T-helper 17 cell (primary cell): ENCODE results near the gene GPR161. TPM values are rescaled to one million over a fixed set of nuclear protein-coding genes. Genes with fewer than 3 reads are reported as not detected.
A peak's percentile ranks its signal among the peaks of the same experiment; 100 is the strongest.

Experiments used
- ATAC-seq: fragments of 150-1000 bp; cut with Tn5 transposase; 2 replicates; pipeline ENCODE4 v1.10.0; 2021; ENCODE audit warnings: mild to moderate bottlenecking, moderate library complexity
- DNase-seq, 3 donors: peaks; one replicate each; pipeline versions ENCODE4 v3.0.0 to v3.0.0-alpha.2; 2020 to 2021
- H3K9me3 ChIP-seq: one replicate; pipeline ENCODE4 v1.7.0; 2013; ENCODE audit warnings: low read length, mild to moderate bottlenecking; ENCODE audit not compliant: control insufficient read depth, poor library complexity, severe bottlenecking
- H3K27ac Mint-ChIP-seq: one replicate; pipeline ENCODE4 v1.8.0; 2022; ENCODE audit warnings: mild to moderate bottlenecking, moderate library complexity, mixed read lengths
- H3K27me3 Mint-ChIP-seq: one replicate; pipeline ENCODE4 v1.8.0; 2022; ENCODE audit warnings: mixed read lengths
- H3K36me3 Mint-ChIP-seq: one replicate; pipeline ENCODE4 v1.8.0; 2022; ENCODE audit warnings: low read depth, mixed read lengths
- H3K4me1 Mint-ChIP-seq: one replicate; pipeline ENCODE4 v1.8.0; 2022; ENCODE audit warnings: mild to moderate bottlenecking, mixed read lengths
- H3K4me3 Mint-ChIP-seq: one replicate; pipeline ENCODE4 v1.8.0; 2022; ENCODE audit warnings: mild to moderate bottlenecking, moderate library complexity, mixed read lengths
- total RNA-seq, 4 donors: library from RNA in 2 of 4; stranded (reverse) in 2 of 4; gene quantifications; one replicate each; pipeline ENCODE4 v1.2.3 and lab custom pipeline; 2022 to 2026

GPR161 gene
- total RNA-seq, 2 donors from 2014 or later, result 0.02 to 0.13 TPM

DNA sequence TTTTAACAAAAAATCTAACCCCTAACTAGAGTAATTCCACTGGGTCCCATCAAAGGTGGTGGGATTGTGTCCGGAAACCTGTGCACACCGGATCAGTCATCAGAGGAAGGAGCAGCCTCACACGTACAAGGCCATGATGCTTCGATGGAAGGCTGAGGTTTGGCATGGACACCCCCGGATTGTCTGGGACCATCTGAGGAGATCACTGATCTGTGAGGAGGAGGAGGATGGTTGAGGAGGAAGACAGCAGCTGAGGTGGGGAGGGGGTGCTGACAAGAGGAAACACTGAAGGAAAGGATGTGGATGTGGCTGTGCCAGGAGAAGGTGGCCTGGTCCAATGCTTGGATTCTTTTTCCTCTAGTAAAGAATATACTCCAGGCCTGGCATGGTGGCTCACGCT, 41.3 kb downstream of the GPR161 start:
- ATAC-seq, result no peak
- Mint-ChIP-seq H3K4me1 (no peaks in the 10 kb centered on the region), H3K4me3 (no peak overlapping the region), H3K27ac (no peak overlapping the region), H3K36me3 (peaks cover 2% of the 10 kb centered on the region), H3K27me3 (peaks cover 25% of the 10 kb centered on the region)
- no peak for DNase-seq
- H3K9me3 ChIP-seq, result no peaks in the 10 kb centered on the region

DNA sequence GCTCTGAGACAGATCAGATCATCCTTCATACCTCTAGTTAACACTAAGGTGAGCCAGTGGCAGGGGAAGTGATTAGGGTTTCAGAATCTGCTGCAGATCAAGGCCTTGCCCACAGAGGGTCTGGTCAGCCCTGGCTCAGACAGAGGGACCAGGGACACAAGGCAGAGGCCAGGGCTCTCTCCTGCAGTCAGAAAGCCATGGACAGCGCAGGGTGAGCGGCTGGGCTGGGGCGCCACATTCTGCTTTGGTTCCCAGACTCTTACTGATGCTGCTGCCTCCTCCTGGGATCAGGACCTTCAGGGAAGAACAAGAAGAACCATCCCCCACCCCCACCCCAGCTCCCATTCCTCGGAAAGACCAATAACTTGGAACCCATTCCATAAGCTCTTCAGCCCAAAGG, 43.1 kb downstream of the GPR161 start:
- Mint-ChIP-seq H3K4me1 (no peaks in the 10 kb centered on the region), H3K36me3 (peaks cover 2% of the 10 kb centered on the region), H3K27me3 (peaks cover 25% of the 10 kb centered on the region), H3K27ac (no peak overlapping the region), H3K4me3 (peak overlapping the region; percentile 31)
- H3K9me3 ChIP-seq, result no peaks in the 10 kb centered on the region
- DNase-seq (no peak), ATAC-seq (no peak)

DNA sequence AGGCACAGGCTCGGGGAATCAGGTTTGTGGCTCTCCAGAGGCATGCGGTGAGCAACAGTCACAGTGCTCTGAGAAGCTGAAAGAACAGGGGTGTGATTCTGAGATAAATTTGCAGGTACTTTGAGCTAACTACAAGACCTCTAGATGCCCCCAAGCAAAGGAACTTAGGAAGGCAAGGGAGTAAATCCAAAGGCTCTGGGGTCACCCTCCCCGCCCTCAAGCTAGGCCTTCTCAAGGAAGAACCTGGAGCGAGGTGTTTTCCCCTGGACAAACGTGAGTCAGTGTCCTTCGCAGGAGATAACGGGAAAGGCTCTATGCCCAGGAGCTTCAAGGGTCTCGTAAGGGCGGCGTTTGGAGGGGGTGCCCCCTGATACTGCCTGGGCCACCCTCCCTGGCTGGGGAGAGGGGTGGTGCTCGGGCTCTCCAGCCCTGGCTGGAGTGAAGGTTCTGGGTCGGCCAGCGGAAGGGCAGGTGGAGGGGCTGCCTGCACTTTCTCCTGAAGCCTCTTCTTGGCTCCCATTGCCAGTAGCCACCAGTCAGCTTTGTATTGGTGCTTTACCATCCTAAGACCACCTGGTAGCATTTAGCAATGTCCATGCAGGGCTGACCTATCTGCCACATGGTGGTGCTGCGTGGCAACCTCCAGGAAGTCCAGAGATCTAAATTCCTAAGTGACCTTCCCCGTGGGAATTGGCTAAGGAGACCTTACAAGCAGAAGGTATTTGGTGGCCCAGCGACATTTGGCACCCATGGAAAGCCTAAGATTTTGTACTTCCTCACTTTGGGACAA, 44.0 kb downstream of the GPR161 start:
- H3K9me3 ChIP-seq, result no peaks in the 10 kb centered on the region
- H3K36me3 Mint-ChIP-seq, result peaks cover 4% of the 10 kb centered on the region
- no peak for DNase-seq
- H3K4me3 Mint-ChIP-seq, result no peak overlapping the region
- no peak overlapping the region for H3K27ac Mint-ChIP-seq
- H3K27me3 Mint-ChIP-seq, result peaks cover 30% of the 10 kb centered on the region
- peaks cover 2% of the 10 kb centered on the region for H3K4me1 Mint-ChIP-seq
- ATAC-seq, result no peak

DNA sequence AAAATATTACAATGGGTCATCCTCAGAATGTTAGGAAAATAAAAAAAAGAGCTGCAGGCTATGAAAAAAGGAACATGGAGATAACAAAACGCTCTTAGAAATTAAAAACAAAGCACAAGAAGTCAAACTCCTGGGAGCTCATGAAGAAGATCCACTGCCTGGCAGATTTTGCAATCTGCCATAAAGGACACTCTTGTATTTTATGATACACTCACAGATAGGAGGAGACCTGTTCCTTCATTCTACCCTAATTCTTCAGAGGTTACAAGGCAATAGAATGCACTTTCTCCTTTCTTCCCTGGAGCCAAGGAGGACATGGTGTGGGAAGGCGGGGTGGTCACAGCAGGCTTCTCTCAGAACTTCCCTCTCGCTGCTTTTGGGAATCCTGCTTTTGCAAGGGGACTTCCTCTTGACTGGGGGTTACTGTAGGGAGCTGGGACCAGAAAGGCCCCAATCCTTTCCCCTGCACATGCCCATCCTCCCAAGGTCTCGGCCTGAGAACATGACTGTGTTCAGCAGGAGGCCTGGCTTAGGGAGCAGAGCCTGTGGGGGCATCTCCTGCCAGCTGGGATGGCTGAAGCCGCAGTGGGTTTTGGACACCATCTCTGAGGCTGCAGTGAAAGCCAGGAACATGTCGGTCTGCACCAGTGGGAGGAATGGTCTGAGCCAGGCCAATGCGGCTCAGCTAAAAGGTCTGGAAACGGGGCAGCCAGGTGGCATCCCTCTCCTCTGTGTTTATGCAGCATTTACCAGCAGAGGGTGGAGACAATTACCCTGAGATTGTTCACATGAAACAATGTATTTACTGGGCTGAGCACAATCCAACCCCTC, 44.8 kb downstream of the GPR161 start:
- H3K4me1 Mint-ChIP-seq, result peaks cover 2% of the 10 kb centered on the region
- H3K4me3 Mint-ChIP-seq, result no peak overlapping the region
- H3K36me3 Mint-ChIP-seq, result peaks cover 5% of the 10 kb centered on the region
- ATAC-seq (no peak), DNase-seq (no peak)
- no peaks in the 10 kb centered on the region for H3K9me3 ChIP-seq
- H3K27me3 Mint-ChIP-seq, result peaks cover 34% of the 10 kb centered on the region
- H3K27ac Mint-ChIP-seq, result no peak overlapping the region

DNA sequence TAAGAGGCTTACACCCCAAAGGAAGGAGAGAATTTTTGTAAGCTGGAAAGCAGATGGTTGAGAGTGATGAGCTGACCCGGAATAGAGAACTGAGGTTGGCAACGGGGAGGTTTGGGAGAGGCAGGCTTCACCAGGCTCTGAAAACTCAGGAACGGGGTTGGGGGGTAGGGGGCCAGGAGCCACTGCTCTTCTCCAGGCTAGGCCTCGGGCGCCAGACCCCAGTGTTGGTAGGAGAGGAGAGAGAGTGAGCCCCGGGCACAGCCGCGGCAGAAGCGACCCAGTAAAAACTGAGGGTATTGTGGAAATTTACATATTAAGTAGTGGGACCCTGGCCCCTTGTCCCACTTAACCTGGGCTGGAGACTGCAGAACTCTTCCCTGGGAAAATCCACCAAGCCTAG, 45.7 kb downstream of the GPR161 start:
- Mint-ChIP-seq H3K36me3 (peaks cover 5% of the 10 kb centered on the region), H3K4me1 (peaks cover 2% of the 10 kb centered on the region), H3K27me3 (peaks cover 34% of the 10 kb centered on the region), H3K27ac (no peak overlapping the region), H3K4me3 (no peak overlapping the region)
- no peaks in the 10 kb centered on the region for H3K9me3 ChIP-seq
- ATAC-seq (no peak), DNase-seq (no peak)

DNA sequence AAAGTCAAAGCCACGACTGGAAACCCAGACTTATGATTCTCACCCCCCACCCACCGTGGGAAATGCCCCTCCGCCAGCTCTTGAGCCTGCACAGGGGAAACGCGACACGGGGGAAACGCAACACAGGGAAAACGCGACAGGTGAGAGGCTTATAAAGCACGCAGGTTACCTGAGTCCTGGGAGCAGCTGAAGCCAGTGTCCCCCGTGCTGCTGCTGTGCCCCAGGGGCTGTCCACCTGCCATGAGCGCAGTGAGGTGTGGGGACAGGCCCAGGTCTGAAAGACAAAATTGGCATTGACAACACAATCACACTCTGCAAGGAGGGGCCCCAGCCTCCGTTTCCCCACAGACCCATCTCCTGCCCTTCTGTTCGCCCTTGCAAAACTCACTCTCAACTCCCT, 46.3 kb downstream of the GPR161 start:
- DNase-seq (no peak), ATAC-seq (no peak)
- Mint-ChIP-seq H3K27ac (no peak overlapping the region), H3K4me3 (no peak overlapping the region), H3K36me3 (peaks cover 5% of the 10 kb centered on the region), H3K27me3 (peaks cover 34% of the 10 kb centered on the region), H3K4me1 (peaks cover 2% of the 10 kb centered on the region)
- H3K9me3 ChIP-seq, result no peaks in the 10 kb centered on the region

DNA sequence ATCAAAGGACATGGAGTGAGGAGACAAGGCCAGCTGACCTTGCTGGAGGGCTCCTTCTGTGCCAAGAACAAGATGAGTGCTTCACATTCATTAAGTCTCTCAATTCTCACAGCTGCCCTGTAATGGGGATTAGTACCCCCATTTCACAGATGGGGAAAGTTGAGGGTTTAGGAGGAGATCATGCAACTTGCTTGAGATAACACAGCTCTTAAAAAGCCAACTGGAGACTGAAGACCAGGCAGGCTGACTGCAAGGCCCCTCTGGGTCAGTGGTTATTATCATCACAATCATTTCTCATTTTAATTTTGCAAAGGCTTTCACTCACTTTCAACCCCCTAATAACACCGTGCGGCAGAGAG, 46.8 kb downstream of the GPR161 start:
- DNase-seq, result no peak
- peaks cover 32% of the 10 kb centered on the region for H3K27me3 Mint-ChIP-seq
- no peak overlapping the region for H3K4me3 Mint-ChIP-seq
- H3K27ac Mint-ChIP-seq, result no peak overlapping the region
- peaks cover 2% of the 10 kb centered on the region for H3K4me1 Mint-ChIP-seq
- H3K36me3 Mint-ChIP-seq, result peaks cover 5% of the 10 kb centered on the region
- H3K9me3 ChIP-seq, result no peaks in the 10 kb centered on the region
- ATAC-seq, result no peak

DNA sequence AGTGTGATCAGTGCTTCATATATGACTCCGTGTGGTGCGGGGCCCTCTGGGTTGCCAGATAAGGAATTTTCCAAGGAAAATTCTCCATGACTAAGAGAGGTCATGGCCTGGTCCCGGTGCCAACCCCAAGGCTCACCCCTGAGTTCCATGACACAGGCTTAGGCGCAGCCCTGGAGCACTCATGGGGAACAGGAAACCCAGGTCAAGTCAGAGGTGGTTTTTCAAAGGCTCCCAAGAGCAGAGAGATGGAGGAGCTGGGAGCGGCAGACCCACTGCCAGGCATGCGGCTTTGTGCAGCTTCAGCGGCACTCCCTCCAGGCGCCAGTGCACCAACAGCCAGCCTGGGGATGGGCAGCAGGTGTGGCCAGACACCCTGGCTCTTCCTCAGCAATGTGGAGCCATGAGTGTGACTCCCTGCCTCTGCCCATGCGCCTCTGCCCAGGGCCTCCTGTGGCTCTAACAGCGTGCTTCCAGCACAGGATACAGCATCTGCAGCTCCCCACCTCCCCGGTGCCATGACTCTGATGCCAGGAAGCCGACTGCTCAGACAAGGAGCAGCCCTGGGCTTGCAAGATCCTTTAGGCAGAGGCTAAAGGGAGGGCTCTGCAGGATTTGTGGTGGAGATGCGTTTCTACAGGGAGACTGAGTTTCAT, 47.3 kb downstream of the GPR161 start:
- no peak overlapping the region for H3K4me3 Mint-ChIP-seq
- H3K9me3 ChIP-seq, result no peaks in the 10 kb centered on the region
- DNase-seq (no peak), ATAC-seq (no peak)
- H3K36me3 Mint-ChIP-seq, result peaks cover 5% of the 10 kb centered on the region
- no peak overlapping the region for H3K27ac Mint-ChIP-seq
- H3K4me1 Mint-ChIP-seq, result peaks cover 2% of the 10 kb centered on the region
- peaks cover 27% of the 10 kb centered on the region for H3K27me3 Mint-ChIP-seq

DNA sequence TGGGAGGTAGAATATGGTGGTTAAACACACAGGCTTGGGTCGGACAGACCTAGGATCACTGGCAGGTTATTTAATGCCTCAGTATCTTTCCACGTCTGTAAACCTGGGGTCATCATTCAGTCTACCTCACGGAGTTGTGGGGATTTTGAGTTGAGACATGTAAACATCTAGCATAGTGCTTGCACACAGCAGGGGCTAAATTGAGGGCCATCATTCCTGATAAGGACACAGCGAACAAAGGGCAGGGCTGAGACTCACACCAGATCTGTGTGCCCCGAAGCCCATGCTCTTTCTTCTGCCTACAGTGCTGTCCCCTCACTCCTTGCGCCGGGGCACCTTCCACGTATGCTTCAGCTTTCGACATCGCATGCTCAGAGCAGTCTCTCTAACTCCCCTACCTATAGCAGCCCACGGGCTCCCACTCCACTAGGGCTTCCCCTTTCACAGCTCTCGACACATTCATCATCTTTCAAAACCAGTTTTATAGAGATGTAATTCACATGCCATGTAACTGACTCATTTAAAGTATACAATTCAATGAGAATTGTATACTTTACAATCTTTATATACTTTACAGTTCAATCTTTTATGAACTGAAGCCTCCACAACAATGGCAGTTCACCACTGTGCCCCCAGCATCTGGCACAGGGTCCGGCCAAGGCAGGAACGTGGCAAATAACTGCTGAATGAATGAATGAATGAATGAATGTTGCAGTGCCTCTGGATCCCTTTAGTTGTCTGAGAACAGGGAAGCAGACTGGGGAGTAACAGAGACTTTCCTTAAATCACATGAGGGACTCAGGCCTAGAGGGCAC, 48.0 kb downstream of the GPR161 start:
- no peaks in the 10 kb centered on the region for H3K9me3 ChIP-seq
- Mint-ChIP-seq H3K36me3 (peaks cover 5% of the 10 kb centered on the region), H3K27me3 (peaks cover 21% of the 10 kb centered on the region), H3K4me3 (no peak overlapping the region), H3K4me1 (peaks cover 2% of the 10 kb centered on the region), H3K27ac (no peak overlapping the region)
- DNase-seq (no peak), ATAC-seq (no peak)

DNA sequence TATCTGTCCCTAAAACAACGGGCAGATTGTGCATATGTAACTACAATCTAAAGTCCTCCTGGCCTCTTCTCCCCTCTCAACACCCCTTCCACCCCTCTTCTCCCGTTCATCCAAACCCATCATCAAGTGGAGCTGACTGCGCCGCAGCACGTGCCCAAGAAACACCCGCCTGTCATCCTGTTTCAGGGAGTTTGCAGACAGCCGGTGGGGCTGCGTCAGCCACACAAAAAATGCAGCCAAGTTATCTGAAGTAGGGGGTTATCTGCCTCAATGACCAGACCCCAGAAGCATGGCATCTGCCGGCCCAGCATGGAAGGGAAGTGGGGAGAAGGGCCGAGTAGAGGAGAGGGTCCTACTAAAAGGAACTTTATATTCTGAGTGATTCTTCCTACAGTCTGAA, 49.0 kb downstream of the GPR161 start:
- Mint-ChIP-seq H3K27ac (no peak overlapping the region), H3K27me3 (peaks cover 15% of the 10 kb centered on the region), H3K4me3 (no peak overlapping the region), H3K4me1 (peaks cover 2% of the 10 kb centered on the region), H3K36me3 (peaks cover 5% of the 10 kb centered on the region)
- no peak for DNase-seq
- H3K9me3 ChIP-seq, result no peaks in the 10 kb centered on the region
- ATAC-seq, result no peak

DNA sequence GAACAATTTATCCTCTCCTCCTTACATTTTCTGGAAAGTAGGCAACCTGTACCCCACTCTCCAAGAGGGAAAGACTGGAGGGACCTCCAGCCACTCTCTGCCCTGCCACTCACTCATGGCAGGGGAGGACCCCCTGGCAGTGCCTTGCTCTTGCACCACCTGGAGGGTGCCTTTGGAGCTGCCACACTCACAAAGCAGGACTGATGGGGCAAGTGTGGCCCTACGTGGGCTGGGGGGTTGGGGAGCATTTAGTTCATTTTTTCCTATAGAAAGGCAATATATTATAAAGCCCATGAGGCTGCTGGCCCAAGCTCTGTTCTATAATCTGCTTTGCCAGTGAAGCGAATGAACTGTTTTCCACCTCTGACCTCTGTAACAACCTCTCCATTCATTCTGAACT, 50.3 kb downstream of the GPR161 start:
- Mint-ChIP-seq H3K36me3 (peaks cover 5% of the 10 kb centered on the region), H3K27me3 (peaks cover 13% of the 10 kb centered on the region), H3K27ac (no peak overlapping the region), H3K4me3 (no peak overlapping the region), H3K4me1 (peaks cover 2% of the 10 kb centered on the region)
- H3K9me3 ChIP-seq, result no peaks in the 10 kb centered on the region
- ATAC-seq (no peak), DNase-seq (no peak)

DNA sequence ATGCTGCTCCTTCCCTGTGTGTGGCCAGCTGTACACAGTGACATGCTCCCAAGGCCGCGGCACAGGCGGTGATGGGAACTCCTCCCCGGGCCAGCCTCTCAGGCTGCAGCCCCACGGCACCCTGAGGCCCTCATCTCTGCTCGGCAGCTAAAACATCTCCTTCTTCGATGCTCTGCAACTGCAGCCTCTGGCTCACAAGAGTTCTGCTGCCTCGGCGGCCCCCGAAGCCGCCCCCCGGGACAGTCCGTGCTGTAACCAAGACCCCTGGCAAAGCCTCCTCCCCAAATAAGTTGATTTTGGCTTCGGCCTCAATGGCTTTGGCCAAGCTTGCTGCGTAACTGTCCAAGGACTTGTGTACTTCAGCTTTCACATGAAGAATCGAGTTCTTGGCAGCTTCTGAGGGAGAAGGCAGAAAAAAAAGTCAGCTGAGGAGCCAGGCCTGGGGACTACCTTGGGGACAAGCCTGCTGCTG, 51.3 kb downstream of the GPR161 start:
- H3K27ac Mint-ChIP-seq, result no peak overlapping the region
- no peak for ATAC-seq
- no peak for DNase-seq
- peaks cover 3% of the 10 kb centered on the region for H3K36me3 Mint-ChIP-seq
- H3K4me1 Mint-ChIP-seq, result peaks cover 2% of the 10 kb centered on the region
- no peaks in the 10 kb centered on the region for H3K9me3 ChIP-seq
- H3K4me3 Mint-ChIP-seq, result no peak overlapping the region
- peaks cover 9% of the 10 kb centered on the region for H3K27me3 Mint-ChIP-seq
